Posterior vena cava (tissue), 2 donors: ENCODE results near the gene SEC14L3. TPM values are rescaled to one million over a fixed set of nuclear protein-coding genes. Genes with fewer than 3 reads are reported as not detected.

Source experiments
- DNase-seq: peaks from one replicate; pipeline ENCODE4 v3.0.0-alpha.2; 2020; ENCODE audit warnings: low spot score
- intact Hi-C, 2 donors: fragments of 100-400 bp; cut with DNase I; formaldehyde crosslinking; loops; one replicate each; pipeline versions ENCODE4 v1.14.1 to v1.14.2; 2022 to 2023
- long read RNA-seq, 2 donors: library from polyadenylated mRNA; unstranded; transcript quantifications; one replicate each; pipeline ENCODE4 v2.0.0, GENCODE V29; 2020 to 2021
- total RNA-seq, 2 donors: library from RNA; stranded (reverse); fragmentation: NEBNext Ultra II Directional; extraction: Animal tissue kit (Norgen Biotek cat#: 25700); gene quantifications; one replicate each; pipeline ENCODE4 v1.2.1, GENCODE V29; 2021
- donor health status: DM: yes; HTN: yes; CAD: no.
- donor health status: DM: yes; HTN: yes; CAD: no.

The SEC14L3 gene
- total RNA-seq = not detected
- long read RNA-seq, donor 1 = 0 reads
- long read RNA-seq, donor 2 = 0 reads

GRCh38 chr22:30471616-30472318 lies at the start of gene SEC14L3:
Gene SEC14L3, minus strand, starts transcription at chr22:30472017. Its CDS starts 59 bp downstream, at chr22:30471958.
- DNase-seq = no peak
- intact Hi-C loops = no loop called here

- intact Hi-C loops = no loop called here
- DNase-seq = no peak
Measured at GRCh38 chr22:30519842-30520425, 48.1 kb upstream of the SEC14L3 start.

GRCh38 chr22:30516731-30517130 lies 44.9 kb upstream of the SEC14L3 start:
- intact Hi-C loops = no loop called here
- DNase-seq = no peak

GRCh38 chr22:30516273-30516672 lies 44.5 kb upstream of the SEC14L3 start:
- intact Hi-C loops = no loop called here
- no peak for DNase-seq

GRCh38 chr22:30514252-30514651 lies 42.4 kb upstream of the SEC14L3 start:
- intact Hi-C loops = no loop called here
- no peak for DNase-seq

- DNase-seq = no peak
- intact Hi-C loops = no loop called here
Measured at GRCh38 chr22:30513462-30513861, 41.6 kb upstream of the SEC14L3 start.

- no peak for DNase-seq
- intact Hi-C loops = no loop called here
Measured at GRCh38 chr22:30511911-30512310, 40.1 kb upstream of the SEC14L3 start.

- DNase-seq = no peak
- intact Hi-C loops = no loop called here
Measured at GRCh38 chr22:30511109-30511508, 39.3 kb upstream of the SEC14L3 start.

- intact Hi-C loops = no loop called here
- DNase-seq = no peak
Measured at GRCh38 chr22:30508216-30508615, 36.4 kb upstream of the SEC14L3 start.

GRCh38 chr22:30507670-30508069 lies 35.9 kb upstream of the SEC14L3 start:
- intact Hi-C loops = no loop called here
- DNase-seq = no peak

GRCh38 chr22:30506507-30506968 lies 34.7 kb upstream of the SEC14L3 start:
- intact Hi-C loops = no loop called here

GRCh38 chr22:30503551-30503950 lies 31.7 kb upstream of the SEC14L3 start:
- intact Hi-C loops = no loop called here
- DNase-seq = no peak

More at GRCh38 chr22:30506507-30506968, 34.7 kb upstream of the SEC14L3 start:
- no peak for DNase-seq

GRCh38 chr22:30502911-30503310 lies 31.1 kb upstream of the SEC14L3 start:
- DNase-seq = no peak
- intact Hi-C loops = no loop called here

GRCh38 chr22:30502153-30502552 lies 30.3 kb upstream of the SEC14L3 start:
- intact Hi-C loops = no loop called here

GRCh38 chr22:30500628-30501027 lies 28.8 kb upstream of the SEC14L3 start:
- DNase-seq = no peak
- intact Hi-C loops = no loop called here

More at GRCh38 chr22:30502153-30502552, 30.3 kb upstream of the SEC14L3 start:
- no peak for DNase-seq

GRCh38 chr22:30497466-30498150 lies 25.8 kb upstream of the SEC14L3 start:
- intact Hi-C loops = no loop called here
- no peak for DNase-seq

GRCh38 chr22:30495041-30495784 lies 23.4 kb upstream of the SEC14L3 start:
- intact Hi-C loops = no loop called here
- no peak for DNase-seq

GRCh38 chr22:30492144-30492543 lies 20.3 kb upstream of the SEC14L3 start:
- intact Hi-C loops = no loop called here
- DNase-seq = no peak

GRCh38 chr22:30491381-30491780 lies 19.6 kb upstream of the SEC14L3 start:
- intact Hi-C loops = no loop called here
- DNase-seq = no peak

GRCh38 chr22:30490399-30490798 lies 18.6 kb upstream of the SEC14L3 start:
- DNase-seq = no peak
- intact Hi-C loops = no loop called here
